SK-N-SH (cell line): Measurements from ENCODE around the gene NECTIN2.

Experiments used
- CHD2 ChIP-seq: fragments of 150-350 bp; IDR thresholded peaks from 2 replicates; pipeline ENCODE4 v1.6.1; 2018; ENCODE audit warnings: low read length; ENCODE audit not compliant: partially characterized antibody
- CTCF ChIP-seq: fragments of 200-600 bp; sonication (generic); IDR thresholded peaks from 2 replicates; pipeline ENCODE4 v1.6.1; 2017; ENCODE audit warnings: antibody characterized with exemption, mild to moderate bottlenecking, moderate library complexity
- FOSL2 ChIP-seq: IDR thresholded peaks from 2 replicates; pipeline ENCODE4 v1.4.0; 2012; ENCODE audit warnings: low read depth, mild to moderate bottlenecking, moderate library complexity, borderline replicate concordance
- FOXM1 ChIP-seq: IDR thresholded peaks from 2 replicates; pipeline ENCODE4 v1.4.0; 2012; ENCODE audit warnings: low read depth, mild to moderate bottlenecking
- GABPA ChIP-seq: IDR thresholded peaks from 2 replicates; pipeline ENCODE4 v1.4.0; 2012; ENCODE audit warnings: low read depth, mild to moderate bottlenecking
- MAX ChIP-seq: IDR thresholded peaks from 2 replicates; pipeline ENCODE4 v1.4.0; 2012; ENCODE audit warnings: low read depth
- MXI1 ChIP-seq: IDR thresholded peaks from 2 replicates; pipeline ENCODE4 v1.6.1; 2012; ENCODE audit warnings: mild to moderate bottlenecking, low read depth, low read length, improper control_type of control experiment
- PBX3 ChIP-seq: IDR thresholded peaks from 2 replicates; pipeline ENCODE4; 2012
- POLR2AphosphoS5 ChIP-seq: IDR thresholded peaks from 2 replicates; pipeline ENCODE4 v1.6.1; 2012; ENCODE audit warnings: low read depth, low read length
- REST ChIP-seq: IDR thresholded peaks from 2 replicates; pipeline ENCODE4 v1.6.1; 2012; ENCODE audit warnings: mild to moderate bottlenecking, low read depth, low read length, moderate library complexity
- SIN3A ChIP-seq: IDR thresholded peaks from 2 replicates; pipeline ENCODE4 v1.6.1; 2012; ENCODE audit warnings: low read depth, mild to moderate bottlenecking, low read length, moderate library complexity, borderline replicate concordance
- YY1 ChIP-seq: IDR thresholded peaks from 2 replicates; pipeline ENCODE4 v1.4.0; 2012; ENCODE audit warnings: low read depth, mild to moderate bottlenecking
- ZBTB33 ChIP-seq: IDR thresholded peaks from 2 replicates; pipeline ENCODE4 v1.4.0; 2012; ENCODE audit warnings: low read depth, borderline replicate concordance

- TF ChIP-seq REST (no peak), CTCF (no peak), FOSL2 (no peak), GABPA (no peak), MAX (no peak), CHD2 (no peak), ZBTB33 (no peak), MXI1 (no peak), FOXM1 (no peak), SIN3A (no peak), YY1 (no peak), POLR2AphosphoS5 (no peak), PBX3 (no peak)
Measured at GRCh38 chr19:44812142-44812718, 33.9 kb upstream of the NECTIN2 start.
